GM12878 (cell line): Measurements from ENCODE around the gene RDH12. TPM values are rescaled to one million over a fixed set of nuclear protein-coding genes. Genes with fewer than 3 reads are reported as not detected.

Experiments used
- ATAC-seq: fragments of 200-7000 bp; cut with Tn5 transposase; 3 replicates; pipeline ENCODE4 v1.9.1; 2020; ENCODE audit warnings: mild to moderate bottlenecking, moderate library complexity
- BruUV-seq: library from RNA; stranded (reverse); fragments of 400-500 nt; replicated peaks from 2 replicates; lab custom pipeline; 2021; lab: Mats Ljungman, UMichigan
- CTCF ChIA-PET: fragments of 300-600 bp; sonication (Branson Sonifier 250); formaldehyde crosslinking; extraction: SDS; loops from one replicate; lab custom pipeline; 2021; ENCODE audit warnings: inconsistent platforms; lab: Yijun Ruan, JAX
- POLR2A ChIA-PET: fragments of 350-600 bp; formaldehyde crosslinking; extraction: SDS; loops from one replicate; lab custom pipeline; 2021; ENCODE audit warnings: inconsistent platforms; lab: Charles Lee
- RAD21 ChIA-PET: fragments of 300-600 bp; sonication (Branson Sonifier 250); formaldehyde crosslinking; loops from one replicate; lab custom pipeline; 2023; ENCODE audit warnings: antibody characterized with exemption; ENCODE audit not compliant: unreplicated experiment; lab: Charles Lee
- SMC1A ChIA-PET: fragments of 300-600 bp; sonication (Branson Sonifier 250); formaldehyde crosslinking; loops from one replicate; lab custom pipeline; 2023; ENCODE audit not compliant: unreplicated experiment, uncharacterized antibody; lab: Charles Lee
- DNase-seq: peaks from one replicate; pipeline ENCODE4 v3.0.0-alpha.2; 2011; ENCODE audit warnings: low read depth, low spot score
- FAIRE-seq: peaks from 3 replicates; lab custom pipeline; 2011; peaks lifted over from hg19 to GRCh38; lab: Jason Lieb, UNC
- H2AFZ ChIP-seq: 2 replicates; pipeline ENCODE4 v1.6.0; 2011; ENCODE audit warnings: low read depth, low read length, control low read depth; ENCODE audit not compliant: control insufficient read depth
- H3K27ac ChIP-seq: 2 replicates; pipeline ENCODE4 v1.5.1; 2011; ENCODE audit warnings: control low read depth; ENCODE audit not compliant: control insufficient read depth, insufficient read depth
- H3K27me3 ChIP-seq, 2 experiments: replicated peaks in 1 of 2; 2 replicates each; pipeline versions ENCODE4 v1.6.0 to v1.6.1; 2011; ENCODE audit warnings: low read length in 1 of 2; ENCODE audit not compliant: control insufficient read depth in 2 of 2, insufficient read depth in 2 of 2
- H3K36me3 ChIP-seq, 2 experiments: 2 replicates each; pipeline ENCODE4 v1.5.1; 2011; ENCODE audit warnings: low read length in 1 of 2; ENCODE audit not compliant: control insufficient read depth in 2 of 2, insufficient read depth in 2 of 2
- H3K4me1 ChIP-seq: 2 replicates; pipeline ENCODE4 v1.6.1; 2011; ENCODE audit warnings: mild to moderate bottlenecking, low read length, moderate library complexity, mixed read lengths; ENCODE audit not compliant: control insufficient read depth, insufficient read depth
- H3K4me2 ChIP-seq: 2 replicates; pipeline ENCODE4 v1.6.0; 2011; ENCODE audit warnings: control low read depth; ENCODE audit not compliant: control insufficient read depth, insufficient read depth
- H3K4me3 ChIP-seq: fragments of 200-600 bp; sonication (generic); 2 replicates; pipeline ENCODE4 v1.5.1; 2016
- H3K79me2 ChIP-seq: 2 replicates; pipeline ENCODE4 v1.6.0; 2011; ENCODE audit warnings: low read length; ENCODE audit not compliant: control insufficient read depth, insufficient read depth
- H3K9ac ChIP-seq: 2 replicates; pipeline ENCODE4 v1.8.0; 2011; ENCODE audit warnings: low read length, control low read depth, mixed read lengths; ENCODE audit not compliant: control insufficient read depth, insufficient read depth
- H3K9me3 ChIP-seq: replicated peaks from 3 replicates; pipeline ENCODE4 v1.5.1; 2011; ENCODE audit warnings: mild to moderate bottlenecking, low read length; ENCODE audit not compliant: control insufficient read depth, insufficient read depth
- H4K20me1 ChIP-seq: 2 replicates; pipeline ENCODE4 v1.6.0; 2011; ENCODE audit not compliant: control insufficient read depth, insufficient read depth
- BRCA1 ChIP-seq: IDR thresholded peaks from 2 replicates; pipeline ENCODE4 v1.6.1; 2011; ENCODE audit warnings: low read depth, low read length, improper control_type of control experiment
- JUND ChIP-seq: IDR thresholded peaks from 2 replicates; pipeline ENCODE4 v1.6.1; 2012; ENCODE audit warnings: low read depth, mild to moderate bottlenecking, low read length, improper control_type of control experiment, moderate library complexity
- MAX ChIP-seq: IDR thresholded peaks from 2 replicates; pipeline ENCODE4 v1.6.1; 2012; ENCODE audit warnings: low read depth, low read length, improper control_type of control experiment
- NFYA ChIP-seq: IDR thresholded peaks from 2 replicates; pipeline ENCODE4 v1.6.1; 2011; ENCODE audit warnings: low read depth, mild to moderate bottlenecking, low read length, improper control_type of control experiment, borderline replicate concordance
- NFYB ChIP-seq: IDR thresholded peaks from 2 replicates; pipeline ENCODE4 v1.6.1; 2011; ENCODE audit warnings: low read depth, mild to moderate bottlenecking, low read length, improper control_type of control experiment, moderate library complexity; ENCODE audit not compliant: insufficient read depth
- NRF1 ChIP-seq: conservative IDR thresholded peaks from 2 replicates; pipeline ENCODE4 v1.6.1; 2011; ENCODE audit warnings: mild to moderate bottlenecking, low read depth, low read length, improper control_type of control experiment
- PRDM15 ChIP-seq: fragments of 450-650 bp; formaldehyde crosslinking; IDR thresholded peaks from 2 replicates; pipeline ENCODE4 v1.4.0; 2020; ENCODE audit warnings: mild to moderate bottlenecking, moderate library complexity
- REST ChIP-seq: IDR thresholded peaks from 2 replicates; pipeline ENCODE4 v1.6.1; 2012; ENCODE audit warnings: mild to moderate bottlenecking, low read depth, low read length
- SREBF1 ChIP-seq: IDR thresholded peaks from 2 replicates; pipeline ENCODE4 v1.6.1; 2012; ENCODE audit warnings: mild to moderate bottlenecking, low read length
- SRF ChIP-seq, 2 experiments: IDR thresholded peaks; 2 replicates each; pipeline ENCODE4 v1.6.1; 2011; ENCODE audit warnings: low read depth in 2 of 2, low read length in 2 of 2, mild to moderate bottlenecking in 1 of 2, moderate library complexity in 1 of 2
- ZBTB11 ChIP-seq: fragments of 450-650 bp; formaldehyde crosslinking; IDR thresholded peaks from 2 replicates; pipeline ENCODE4 v1.5.0; 2022; ENCODE audit warnings: mild to moderate bottlenecking, missing genetic modification characterization
- ZSCAN29 ChIP-seq: fragments of 450-650 bp; IDR thresholded peaks from 2 replicates; pipeline ENCODE4 v1.6.1; 2017; ENCODE audit warnings: mild to moderate bottlenecking, moderate library complexity
- WGBS: methylation state at CpG from one replicate; pipeline ENCODE4 v1.1.6; 2016; ENCODE audit warnings: low lambda C conversion rate; ENCODE audit not compliant: insufficient replicate concordance, insufficient coverage; ENCODE audit errors: missing lambda C conversion rate; 5-methylcytosine and 5-hydroxymethylcytosine counted together
- in situ Hi-C: fragments of 300-500 bp; cut with MboI; formaldehyde crosslinking; loops from 9 replicates; pipeline ENCODE4 v1.14.3; 2018; ENCODE audit warnings: mixed read lengths
- intact Hi-C: fragments of 100-400 bp; cut with micrococcal nuclease; formaldehyde crosslinking; loops from one replicate; pipeline ENCODE4 v1.14.2; 2022; ENCODE audit not compliant: unreplicated experiment
- polyA plus RNA-seq, 11 experiments: library from polyadenylated mRNA; depleted of rRNA in 4 of 11; unstranded in 6 of 11; stranded (reverse) in 5 of 11; fragments of >200 nt; fragmentation: Nextera tagmentation in 4 of 11; fragmentation: Illumina TruSeq in 1 of 11; extraction: Ambion mirVana in 4 of 11; extraction: Trizol in 1 of 11; gene quantifications; 1 replicate in 1 of 11; 2 replicates in 10 of 11; pipeline versions ENCODE4 v1.2.1 to v1.2.3, GENCODE V29; 2011 to 2016; ENCODE audit warnings: inconsistent platforms in 2 of 11, missing spikeins in 2 of 11, low read depth in 1 of 11
- total RNA-seq, 4 experiments: library from RNA; depleted of rRNA in 3 of 4; stranded (reverse); fragments of >200 nt in 3 of 4; fragmentation: Illumina TruSeq in 1 of 4; extraction: Trizol in 1 of 4; gene quantifications; 2 replicates each; pipeline versions ENCODE4 v1.2.1 to v1.2.3, GENCODE V29; 2013 to 2021

Gene RDH12
- total and polyA plus RNA-seq, 10 of the 15 experiments (the other 5 are each of a cell fraction or from before 2014, with no cell fraction given): not detected

- CTCF ChIA-PET: no interaction called here
- H3K9me3 ChIP-seq: no peaks in the 10 kb centered on the region
- DNase-seq (no peak), FAIRE-seq (no peak), ATAC-seq (no peak)
- SMC1A ChIA-PET: no interaction called here
- RAD21 ChIA-PET: no interaction called here
- WGBS: 62% methylated on average over 3 of the region's 3 CpGs
- H3K4me3 ChIP-seq: no peak overlapping the region
- H2AFZ ChIP-seq: no peak overlapping the region
- H3K27me3 ChIP-seq: no peaks in the 10 kb centered on the region
- no peaks in the 10 kb centered on the region for H3K4me1 ChIP-seq
- no peaks in the 10 kb centered on the region for H3K36me3 ChIP-seq
- H3K27ac ChIP-seq: no peak overlapping the region
- H4K20me1 ChIP-seq: no peaks in the 10 kb centered on the region
- BruUV-seq: no TSS peak
- intact Hi-C loops (no loop called here), in situ Hi-C loops (no loop called here)
- H3K4me2 ChIP-seq: no peak overlapping the region
- H3K79me2 ChIP-seq: no peaks in the 10 kb centered on the region
- POLR2A ChIA-PET: no interaction called here
- H3K9ac ChIP-seq: no peak overlapping the region
- TF ChIP-seq SREBF1 (no peak), SRF (IDR thresholded peaks at IDR 0.05; ENCODE audit: low read depth in 2 of 2, low read length in 2 of 2) (no peak), PRDM15 (CRISPR knock-in tag) (no peak), ZBTB11 (CRISPR knock-in tag) (no peak), REST (no peak), BRCA1 (no peak), JUND (no peak), MAX (no peak), ZSCAN29 (no peak), NRF1 (no peak), NFYB (no peak), NFYA (no peak)
Observed at GRCh38 chr14:67734675-67735074, 33.0 kb downstream of the RDH12 start.
